Measurements from ENCODE around the gene SPATA20.

Gene SPATA20

GRCh38 chr17:50598487-50598886 is 51.5 kb downstream of the SPATA20 start:
- no peaks in the 10 kb centered on the region for H3K4me1 ChIP-seq (ENCODE audit: insufficient read depth, low read length)
- TF ChIP-seq, protein P1, sequence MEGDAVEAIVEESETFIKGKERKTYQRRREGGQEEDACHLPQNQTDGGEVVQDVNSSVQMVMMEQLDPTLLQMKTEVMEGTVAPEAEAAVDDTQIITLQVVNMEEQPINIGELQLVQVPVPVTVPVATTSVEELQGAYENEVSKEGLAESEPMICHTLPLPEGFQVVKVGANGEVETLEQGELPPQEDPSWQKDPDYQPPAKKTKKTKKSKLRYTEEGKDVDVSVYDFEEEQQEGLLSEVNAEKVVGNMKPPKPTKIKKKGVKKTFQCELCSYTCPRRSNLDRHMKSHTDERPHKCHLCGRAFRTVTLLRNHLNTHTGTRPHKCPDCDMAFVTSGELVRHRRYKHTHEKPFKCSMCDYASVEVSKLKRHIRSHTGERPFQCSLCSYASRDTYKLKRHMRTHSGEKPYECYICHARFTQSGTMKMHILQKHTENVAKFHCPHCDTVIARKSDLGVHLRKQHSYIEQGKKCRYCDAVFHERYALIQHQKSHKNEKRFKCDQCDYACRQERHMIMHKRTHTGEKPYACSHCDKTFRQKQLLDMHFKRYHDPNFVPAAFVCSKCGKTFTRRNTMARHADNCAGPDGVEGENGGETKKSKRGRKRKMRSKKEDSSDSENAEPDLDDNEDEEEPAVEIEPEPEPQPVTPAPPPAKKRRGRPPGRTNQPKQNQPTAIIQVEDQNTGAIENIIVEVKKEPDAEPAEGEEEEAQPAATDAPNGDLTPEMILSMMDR (IDR thresholded peaks at IDR 0.05; ENCODE audit: borderline replicate concordance, extremely low read depth, low read length, poor library complexity, severe bottlenecking), result no peak
- TF ChIP-seq EZH2 (IDR thresholded peaks at IDR 0.05; ENCODE audit: borderline replicate concordance, low read depth, low read length, severe bottlenecking), result no peak
- no peaks in the 10 kb centered on the region for H3K9me3 ChIP-seq (ENCODE audit: insufficient read depth, low read length, severe bottlenecking)
- no peaks in the 10 kb centered on the region for H3K79me2 ChIP-seq (ENCODE audit: insufficient read depth, low read length)
- H4K20me1 ChIP-seq (ENCODE audit: insufficient read depth, low read length), result no peaks in the 10 kb centered on the region; the same call in 1 of the 2 replicates
- DNase-seq, result no peak
- H3K36me3 ChIP-seq (ENCODE audit: insufficient read depth, low read length), result no peaks in the 10 kb centered on the region
- no peak overlapping the region for H3K27ac ChIP-seq (ENCODE audit: low read length)
- no peak overlapping the region for H3K9ac ChIP-seq (ENCODE audit: low read depth, low read length)
- H3K27me3 ChIP-seq (ENCODE audit: insufficient read depth, low read length, poor library complexity), result peaks cover 11% of the 10 kb centered on the region
- H3K4me3 ChIP-seq (ENCODE audit: low read depth in 1 of 2, low read length in 2 of 2), result no peak overlapping the region
- no peak overlapping the region for H3K4me2 ChIP-seq (ENCODE audit: insufficient read depth, low read length)
- no peak overlapping the region for H2AFZ ChIP-seq (ENCODE audit: low read depth, low read length)
- ATAC-seq (ENCODE audit: insufficient read depth, low read depth), result no peak

- Histone ChIP-seq H3K4me3 (ENCODE audit: low read depth in 1 of 2, low read length in 2 of 2) (no peak overlapping the region), H2AFZ (ENCODE audit: low read depth, low read length) (no peak overlapping the region), H3K27ac (ENCODE audit: low read length) (no peak overlapping the region), H3K36me3 (ENCODE audit: insufficient read depth, low read length) (no peaks in the 10 kb centered on the region), H3K79me2 (ENCODE audit: insufficient read depth, low read length) (no peaks in the 10 kb centered on the region), H3K9ac (ENCODE audit: low read depth, low read length) (no peak overlapping the region), H4K20me1 (ENCODE audit: insufficient read depth, low read length) (no peaks in the 10 kb centered on the region), H3K4me2 (ENCODE audit: insufficient read depth, low read length) (no peak overlapping the region), H3K4me1 (ENCODE audit: insufficient read depth, low read length) (no peaks in the 10 kb centered on the region), H3K27me3 (ENCODE audit: insufficient read depth, low read length, poor library complexity) (peaks cover 11% of the 10 kb centered on the region), H3K9me3 (ENCODE audit: insufficient read depth, low read length, severe bottlenecking) (no peaks in the 10 kb centered on the region)
- no peak for TF ChIP-seq EZH2 (IDR thresholded peaks at IDR 0.05; ENCODE audit: borderline replicate concordance, low read depth, low read length, severe bottlenecking)
- TF ChIP-seq, protein P1 (IDR thresholded peaks at IDR 0.05; ENCODE audit: borderline replicate concordance, extremely low read depth, low read length, poor library complexity, severe bottlenecking), result no peak
- DNase-seq (no peak), ATAC-seq (ENCODE audit: insufficient read depth, low read depth) (no peak)
Observed at GRCh38 chr17:50599606-50600005, 52.6 kb downstream of the SPATA20 start.

GRCh38 chr17:50601823-50602375 is 54.9 kb downstream of the SPATA20 start:
- peaks cover 3% of the 10 kb centered on the region for H3K27me3 ChIP-seq (ENCODE audit: insufficient read depth, low read length, poor library complexity)
- no peak for ATAC-seq (ENCODE audit: insufficient read depth, low read depth)
- H3K4me2 ChIP-seq (ENCODE audit: insufficient read depth, low read length), result no peak overlapping the region
- H3K9ac ChIP-seq (ENCODE audit: low read depth, low read length), result no peak overlapping the region
- H3K36me3 ChIP-seq (ENCODE audit: insufficient read depth, low read length), result no peaks in the 10 kb centered on the region
- no peak for TF ChIP-seq EZH2 (IDR thresholded peaks at IDR 0.05; ENCODE audit: borderline replicate concordance, low read depth, low read length, severe bottlenecking)
- TF ChIP-seq, protein P1 (IDR thresholded peaks at IDR 0.05; ENCODE audit: borderline replicate concordance, extremely low read depth, low read length, poor library complexity, severe bottlenecking), result no peak
- no peaks in the 10 kb centered on the region for H3K4me1 ChIP-seq (ENCODE audit: insufficient read depth, low read length)
- no peak for DNase-seq
- no peaks in the 10 kb centered on the region for H3K79me2 ChIP-seq (ENCODE audit: insufficient read depth, low read length)
- H4K20me1 ChIP-seq (ENCODE audit: insufficient read depth, low read length), result no peaks in the 10 kb centered on the region
- no peaks in the 10 kb centered on the region for H3K9me3 ChIP-seq (ENCODE audit: insufficient read depth, low read length, severe bottlenecking)
- H3K27ac ChIP-seq (ENCODE audit: low read length), result no peak overlapping the region
- H3K4me3 ChIP-seq (ENCODE audit: low read depth in 1 of 2, low read length in 2 of 2), result no peak overlapping the region
- no peak overlapping the region for H2AFZ ChIP-seq (ENCODE audit: low read depth, low read length)
